HL-60 (cell line): Measurements from ENCODE around the gene NAALADL2.

Source experiments
- DNase-seq, 2 experiments: peaks; one replicate each; pipeline ENCODE4 v3.0.0-alpha.2; 2010 to 2020; ENCODE audit warnings: low read depth in 1 of 2, low spot score in 1 of 2
- H3K27ac ChIP-seq: fragments of 250-450 bp; sonication (Bioruptor Pico); replicated peaks from 2 replicates; pipeline ENCODE4 v1.5.1; 2020; ENCODE audit warnings: mild to moderate bottlenecking, moderate library complexity
- H3K27me3 ChIP-seq: fragments of 250-450 bp; sonication (Bioruptor Pico); 2 replicates; pipeline ENCODE4 v1.5.1; 2021; ENCODE audit warnings: mild to moderate bottlenecking, moderate library complexity; ENCODE audit not compliant: insufficient read depth, poor library complexity, severe bottlenecking
- H3K4me3 ChIP-seq: replicated peaks from 2 replicates; pipeline ENCODE4 v1.5.1; 2011; ENCODE audit warnings: mild to moderate bottlenecking, control low read depth, low read length; ENCODE audit not compliant: insufficient read depth
- CTCF ChIP-seq: IDR thresholded peaks from one replicate; pipeline ENCODE4 v1.5.1; 2011; ENCODE audit warnings: low read length, control low read depth, inconsistent platforms; ENCODE audit not compliant: insufficient read depth
- GABPA ChIP-seq: IDR thresholded peaks from 2 replicates; pipeline ENCODE4 v1.6.1; 2012; ENCODE audit warnings: low read depth
- POLR2AphosphoS5 ChIP-seq: IDR thresholded peaks from 2 replicates; pipeline ENCODE4 v1.6.1; 2012; ENCODE audit warnings: low read depth
- REST ChIP-seq: IDR thresholded peaks from 2 replicates; pipeline ENCODE4 v1.6.1; 2012; ENCODE audit warnings: low read depth; ENCODE audit not compliant: insufficient replicate concordance
- SPI1 ChIP-seq: IDR thresholded peaks from 2 replicates; pipeline ENCODE4 v1.6.1; 2012; ENCODE audit warnings: low read depth, mild to moderate bottlenecking, borderline replicate concordance

Gene NAALADL2

GRCh38 chr3:174953068-174953467 lies 93.9 kb downstream of the NAALADL2 start:
- Histone ChIP-seq H3K4me3 (no peak overlapping the region), H3K27ac (no peak overlapping the region), H3K27me3 (no peaks in the 10 kb centered on the region)
- no peak for TF ChIP-seq CTCF
- no peak for TF ChIP-seq GABPA
- no peak for TF ChIP-seq REST
- TF ChIP-seq POLR2AphosphoS5, result no peak
- no peak for TF ChIP-seq SPI1
- DNase-seq, result no peak

DNA sequence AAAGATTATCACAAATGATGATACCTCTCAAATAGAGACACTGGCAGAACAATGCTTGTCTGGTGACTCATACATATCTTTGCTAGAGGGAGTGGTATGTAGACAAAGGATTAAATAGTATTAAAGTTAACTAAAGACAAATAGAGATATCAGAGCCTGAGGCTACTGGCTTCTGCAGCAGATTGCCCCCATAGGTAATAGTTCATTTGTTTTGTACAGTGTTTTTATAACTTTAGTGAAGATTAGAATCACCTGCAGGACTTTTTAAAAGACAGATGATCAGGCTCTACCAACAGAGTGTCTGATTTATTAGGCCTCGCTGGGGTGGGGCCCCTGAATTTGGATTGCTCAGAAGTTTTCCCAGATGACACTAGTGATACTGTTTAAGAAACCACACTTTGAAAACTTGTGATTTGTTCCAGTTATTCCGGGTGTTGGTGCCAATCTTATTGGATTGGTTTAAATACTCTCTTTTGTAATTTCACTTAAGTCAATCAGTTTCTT lies 96.4 kb downstream of the NAALADL2 start:
- H3K27ac ChIP-seq, result no peak overlapping the region
- TF ChIP-seq POLR2AphosphoS5 (no peak), SPI1 (no peak), GABPA (no peak), CTCF (no peak), REST (no peak)
- DNase-seq, result no peak
- no peaks in the 10 kb centered on the region for H3K27me3 ChIP-seq
- H3K4me3 ChIP-seq, result no peak overlapping the region

DNA sequence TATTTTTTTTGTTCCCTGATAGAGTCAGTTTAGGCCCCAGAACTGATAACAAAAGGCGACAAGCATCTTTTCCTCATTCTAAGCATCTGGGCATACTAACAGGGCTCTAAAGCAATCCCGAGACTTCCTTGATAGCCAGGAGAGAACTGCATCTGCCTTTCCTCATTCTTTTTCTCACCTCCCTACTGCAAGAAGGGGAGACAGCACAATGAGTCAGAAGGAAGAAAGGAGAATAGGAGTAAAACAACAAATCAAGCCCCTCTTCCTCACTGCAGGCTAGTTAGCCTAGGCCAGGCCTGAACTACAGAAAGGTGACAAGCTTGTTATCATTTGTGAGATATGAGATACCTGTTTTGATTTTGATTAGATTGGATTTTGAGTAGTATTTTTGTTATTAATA lies 97.9 kb downstream of the NAALADL2 start:
- no peak overlapping the region for H3K27ac ChIP-seq
- H3K27me3 ChIP-seq, result no peaks in the 10 kb centered on the region
- H3K4me3 ChIP-seq, result no peak overlapping the region
- no peak for DNase-seq
- no peak for TF ChIP-seq POLR2AphosphoS5
- TF ChIP-seq SPI1, result no peak
- TF ChIP-seq REST, result no peak
- no peak for TF ChIP-seq CTCF
- TF ChIP-seq GABPA, result no peak
